ENCODE results near the gene KDF1.
"Not testable (repeated sequence)": the region's sequence is repeated elsewhere in the genome, so short reads cannot be mapped to it uniquely, and the experiment has no call there.

Gene KDF1

GRCh38 chr1:26994020-26994786 lies 33.9 kb upstream of the KDF1 start:
- ATAC-seq = peak; percentile 27 to 39

GRCh38 chr1:26993237-26994019 lies 33.2 kb upstream of the KDF1 start, which contains the start of gene TRNP1:
Gene TRNP1 (plus strand): TSS chr1:26993692. CDS start chr1:26993787, 95 bp downstream.
- peak; percentile 63 to 67 for ATAC-seq

DNA sequence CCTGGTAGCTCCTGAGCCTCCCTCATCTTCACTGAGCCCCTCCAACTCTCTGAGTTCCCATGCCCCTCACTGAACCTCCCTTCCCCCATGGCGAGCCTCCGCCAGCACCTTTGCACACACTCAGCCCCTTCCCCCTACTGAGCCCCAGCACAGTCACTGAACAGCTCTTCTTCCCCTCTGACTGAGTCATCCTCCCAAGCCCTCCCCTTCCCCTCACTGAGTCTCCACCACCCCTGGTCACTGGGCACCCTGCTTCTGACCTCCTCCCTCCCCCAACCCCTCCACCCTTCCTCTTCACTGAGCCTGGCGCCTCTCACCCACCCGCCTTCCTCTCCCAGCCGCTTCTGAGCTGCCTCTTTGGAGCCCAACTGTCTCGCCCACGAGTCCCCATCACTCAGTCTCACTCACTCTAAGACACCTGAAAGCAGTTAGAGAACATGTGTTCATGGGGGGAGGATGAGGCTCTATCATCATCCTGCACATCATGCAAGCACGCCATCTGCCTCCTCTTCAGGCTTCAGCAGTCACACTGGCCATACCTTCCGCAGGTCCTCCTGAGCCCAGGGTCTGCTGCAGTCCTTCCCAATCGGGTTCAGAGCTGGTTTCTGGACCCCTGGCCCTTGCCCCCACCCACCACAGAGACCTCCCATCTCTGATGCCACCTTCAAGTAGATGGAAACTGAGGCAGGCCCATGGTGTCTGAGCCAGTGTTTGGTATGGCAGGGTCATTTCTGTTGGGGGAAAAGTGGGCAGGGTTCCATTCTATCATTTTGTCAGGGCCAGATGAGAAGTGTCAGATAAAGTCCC lies 31.2 kb upstream of the KDF1 start:
- ATAC-seq = peak; percentile 33 to 44

DNA sequence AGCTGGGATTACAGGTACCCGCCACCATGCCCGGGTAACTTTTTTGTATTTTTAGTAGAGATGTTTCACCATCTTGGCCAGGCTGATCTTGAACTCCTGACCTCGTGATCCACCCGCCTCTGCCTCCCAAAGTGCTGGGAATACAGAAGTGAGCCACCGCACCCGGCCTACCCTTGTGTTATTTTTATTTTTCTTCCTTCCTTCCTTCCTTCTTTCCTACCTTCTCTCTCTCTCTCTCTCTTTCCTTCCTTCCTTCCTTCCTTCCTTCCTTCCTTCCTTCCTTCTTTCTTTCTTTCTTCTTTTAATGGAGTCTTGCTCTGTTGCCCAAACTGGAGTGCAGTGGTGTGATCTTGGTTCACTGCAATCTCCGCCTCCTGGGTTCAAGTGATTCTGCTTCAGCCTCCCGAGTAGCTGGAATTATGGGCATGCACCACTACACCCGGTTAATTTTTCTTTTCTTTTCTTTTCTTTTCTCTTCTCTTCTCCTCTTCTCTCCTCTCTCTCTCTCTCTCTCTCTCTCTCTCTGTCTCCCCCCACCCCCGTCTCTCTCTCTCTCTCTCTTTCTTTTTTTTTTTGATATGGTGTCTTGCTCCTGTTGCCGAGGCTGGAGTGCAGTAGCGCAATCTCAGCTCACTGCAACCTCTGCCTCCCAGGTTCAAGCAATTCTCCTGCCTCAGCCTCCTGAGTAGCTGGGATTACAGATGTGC lies 29.3 kb upstream of the KDF1 start:
- not testable (repeated sequence) for ATAC-seq

GRCh38 chr1:26986658-26987057 lies 26.4 kb upstream of the KDF1 start:
- no peak for ATAC-seq

DNA sequence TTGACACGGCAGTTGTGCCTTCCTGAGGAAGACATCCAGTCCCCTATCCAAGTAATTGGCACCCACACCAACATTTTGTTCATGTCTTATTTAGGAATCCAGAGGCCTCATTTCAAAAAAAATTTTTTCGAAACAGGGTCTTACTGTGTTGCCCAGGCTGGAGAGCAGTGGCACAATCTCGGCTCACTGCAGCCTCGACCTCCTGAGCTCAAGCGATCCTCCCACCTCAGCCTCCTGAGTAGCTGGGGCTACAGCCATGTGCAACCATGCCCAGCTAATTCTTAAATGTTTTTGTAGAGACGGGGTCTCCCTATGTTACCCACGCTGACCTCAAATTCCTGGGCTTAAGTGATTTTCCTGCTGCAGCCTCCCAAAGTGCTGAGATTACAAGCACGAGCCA lies 24.0 kb upstream of the KDF1 start:
- ATAC-seq = no peak

DNA sequence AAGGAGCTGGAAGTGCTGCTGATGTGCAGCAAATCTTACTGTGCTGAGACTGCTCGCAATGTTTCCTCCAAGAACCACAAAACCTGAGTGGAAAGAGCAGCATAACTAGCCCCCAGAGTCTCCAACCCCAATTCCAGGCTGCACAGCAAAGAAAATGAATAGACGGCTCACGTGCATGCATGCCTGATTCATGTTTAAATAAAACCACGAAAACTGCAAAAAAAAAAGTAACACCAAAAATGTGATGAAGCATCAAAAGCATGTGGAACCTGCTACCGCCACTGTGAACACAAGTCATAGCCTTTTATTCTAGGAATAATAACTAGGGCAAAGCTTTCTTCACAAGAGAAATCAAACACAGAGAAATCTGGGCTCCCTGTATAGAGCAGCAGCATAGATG lies 23.6 kb upstream of the KDF1 start:
- no peak for ATAC-seq

DNA sequence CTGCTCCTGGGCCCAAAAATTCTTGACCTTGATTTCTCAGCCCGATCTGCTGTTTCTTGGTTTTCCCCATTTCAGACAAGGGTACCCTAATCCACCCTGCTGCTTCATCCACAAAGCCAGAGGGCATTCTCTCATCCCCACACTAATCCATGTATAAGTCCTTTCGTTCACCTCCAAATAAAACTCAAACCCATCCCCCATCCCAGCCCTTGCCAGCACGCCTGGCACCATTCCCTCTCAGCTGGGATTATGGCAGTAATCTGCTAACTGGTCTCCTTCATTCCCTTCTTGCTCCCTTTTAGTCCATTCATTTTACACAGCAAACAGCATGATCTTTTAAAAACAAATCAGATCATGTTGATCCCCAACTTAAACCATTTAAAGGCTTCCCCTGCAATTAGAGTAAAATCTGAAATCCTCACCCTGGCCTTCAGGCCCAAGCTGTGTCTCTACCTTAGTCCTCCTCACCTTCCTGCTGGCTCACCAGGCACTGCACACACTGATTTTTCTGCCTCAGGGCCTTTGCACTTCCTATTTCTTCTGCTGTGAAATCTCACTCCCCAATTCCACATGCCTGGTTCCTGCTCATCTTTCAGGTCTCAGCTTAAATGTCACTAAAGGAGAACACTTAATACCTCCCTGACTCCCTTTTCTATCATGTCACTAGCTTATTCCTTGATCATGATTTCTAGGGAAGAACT lies 21.0 kb upstream of the KDF1 start:
- ATAC-seq = no peak

- ATAC-seq = no peak
Measured at GRCh38 chr1:26978901-26979300, 18.6 kb upstream of the KDF1 start.

DNA sequence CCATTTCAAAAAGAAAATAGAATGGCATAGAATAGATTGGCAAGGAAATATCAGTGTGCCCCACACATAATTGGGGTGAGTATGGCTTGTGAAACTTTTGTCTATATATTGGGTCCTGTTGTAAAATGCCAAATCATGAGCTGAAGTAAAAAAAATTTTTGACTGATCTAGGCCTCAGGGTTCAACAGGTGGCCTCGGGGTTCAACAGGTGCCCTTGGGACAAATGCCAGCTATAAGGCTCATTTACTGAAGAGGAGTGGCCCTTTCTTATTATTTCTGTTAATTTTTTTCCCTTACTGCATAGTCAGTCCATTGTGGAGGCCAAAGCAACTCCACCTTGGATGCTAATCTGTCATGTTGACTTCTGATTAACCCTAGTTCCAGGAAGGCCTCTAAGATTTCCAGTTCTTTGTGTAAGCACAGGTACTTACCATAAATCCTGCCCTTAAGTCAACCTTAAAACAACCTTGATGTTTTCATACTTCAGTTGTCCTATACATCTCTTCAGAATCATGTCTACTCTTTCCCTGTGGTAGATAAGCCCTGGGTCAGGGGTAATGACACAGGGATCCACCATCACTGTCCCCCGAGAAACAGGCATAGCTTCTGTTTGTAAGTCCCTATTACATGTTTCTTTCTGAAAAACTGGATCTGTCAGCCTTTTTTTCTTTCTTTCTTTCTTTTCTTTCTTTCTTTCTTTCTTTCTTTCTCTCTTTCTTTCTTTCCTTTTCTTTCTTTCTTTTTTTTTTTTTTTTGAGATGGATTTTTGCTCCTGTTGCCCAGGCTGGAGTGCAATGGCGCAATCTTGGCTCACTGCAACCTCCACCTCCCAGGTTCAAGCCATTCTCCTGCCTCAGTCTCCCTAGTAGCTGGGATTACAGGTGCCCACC lies 16.6 kb upstream of the KDF1 start:
- no peak for ATAC-seq

DNA sequence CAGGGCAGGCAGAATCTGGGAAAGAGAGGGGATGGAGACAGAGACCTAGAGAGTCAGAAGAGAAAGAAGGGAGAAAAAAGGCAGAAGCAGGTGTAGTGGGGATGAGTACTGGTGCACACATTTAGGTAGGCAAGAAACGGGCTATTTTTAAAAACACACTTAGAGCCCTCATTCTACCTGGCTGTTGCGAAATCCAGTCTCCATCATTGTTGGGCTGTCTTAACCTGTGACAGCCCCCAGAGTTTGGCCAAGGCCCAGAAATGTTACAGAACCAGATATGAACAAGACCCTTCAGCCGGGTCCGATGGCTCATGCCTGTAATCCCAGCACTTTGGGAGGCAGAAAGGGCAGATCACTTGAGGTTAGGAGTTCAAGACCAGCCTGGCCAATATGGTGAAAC lies 12.6 kb upstream of the KDF1 start:
- no peak for ATAC-seq

- no peak for ATAC-seq
Measured at GRCh38 chr1:26972390-26972789, 12.1 kb upstream of the KDF1 start.

- ATAC-seq = no peak
Measured at GRCh38 chr1:26971590-26971989, 11.3 kb upstream of the KDF1 start.

- no peak for ATAC-seq
Measured at GRCh38 chr1:26970810-26971209, 10.5 kb upstream of the KDF1 start.

GRCh38 chr1:26965628-26966027 lies 5.4 kb upstream of the KDF1 start:
- ATAC-seq = no peak

GRCh38 chr1:26965213-26965612 lies 4.9 kb upstream of the KDF1 start:
- ATAC-seq = no peak

- ATAC-seq = no peak
Measured at GRCh38 chr1:26961826-26962225, 1.6 kb upstream of the KDF1 start.

- ATAC-seq = no peak
Measured at GRCh38 chr1:26960625-26960966, 328 bp upstream of the KDF1 start.

GRCh38 chr1:26959270-26959669 lies 998 bp downstream of the KDF1 start:
- no peak for ATAC-seq

DNA sequence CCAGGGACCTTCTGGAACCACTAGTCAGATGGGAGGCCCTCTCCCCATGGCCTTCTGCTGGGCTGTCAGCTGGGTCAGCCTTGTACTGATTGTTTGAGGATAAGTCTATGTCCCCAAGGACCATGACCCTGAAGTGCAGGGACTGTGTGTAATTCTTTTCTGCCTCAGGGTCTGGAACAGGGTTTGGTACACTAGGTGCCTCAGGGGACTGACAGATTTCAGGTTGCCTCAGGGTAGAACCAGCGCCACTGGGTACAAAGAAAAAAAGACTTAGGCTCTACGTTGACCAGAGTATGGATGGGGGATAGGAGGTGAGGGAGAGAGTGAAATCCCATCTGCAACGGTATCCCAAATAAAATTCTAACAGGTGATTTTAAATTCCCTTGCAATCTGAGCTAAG lies 3.0 kb downstream of the KDF1 start:
- no peak for ATAC-seq

DNA sequence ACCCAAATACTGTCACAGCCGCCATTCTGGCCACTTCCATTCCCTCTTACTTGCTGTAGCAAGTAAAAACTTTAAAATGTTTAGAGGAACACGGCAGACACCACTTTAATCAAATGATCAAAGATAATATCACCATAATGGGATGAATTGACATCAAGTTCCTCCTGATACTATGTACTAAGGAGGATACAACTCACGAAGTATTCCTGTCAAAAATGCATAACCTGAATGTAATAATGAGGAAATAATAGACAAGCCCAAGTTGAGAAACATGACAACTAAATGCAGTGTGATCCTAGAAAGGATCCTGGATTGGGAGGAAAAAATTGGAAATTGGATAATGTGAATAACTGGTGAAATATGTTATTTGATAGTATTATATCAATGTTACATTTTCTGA lies 3.9 kb downstream of the KDF1 start:
- no peak for ATAC-seq

Data from activated CD4-positive, CD25-positive, alpha-beta regulatory T cell treated with anti-CD3 and anti-CD28 coated beads, Interleukin-2, amount 50 U/mL, for 24 hours (primary cell).